ENCODE data around the gene TEX53.

The TEX53 gene

GRCh38 chr9:114657705-114658104 is at the start of gene TEX53:
TSS of gene TEX53 (minus strand) at chr9:114657805. CDS start at chr9:114657774, 31 bp downstream.
- no peak within 1 kb of the TSS for H3K4me3 ChIP-seq (ENCODE audit: low read depth, low read length)
- no peak for DNase-seq (ENCODE audit: low read depth)
- no peak for TF ChIP-seq CTCF (IDR thresholded peaks at IDR 0.05; ENCODE audit: low read depth, low read length, missing control alignments)

GRCh38 chr9:114706711-114707110 is 49.1 kb upstream of the TEX53 start:
- DNase-seq (ENCODE audit: low read depth) = no peak
- TF ChIP-seq CTCF (IDR thresholded peaks at IDR 0.05; ENCODE audit: low read depth, low read length, missing control alignments) = no peak
- H3K4me3 ChIP-seq (ENCODE audit: low read depth, low read length) = no peak overlapping the region

- DNase-seq (ENCODE audit: low read depth) = no peak
- TF ChIP-seq CTCF (IDR thresholded peaks at IDR 0.05; ENCODE audit: low read depth, low read length, missing control alignments) = no peak
Observed at GRCh38 chr9:114701988-114702387, 44.4 kb upstream of the TEX53 start.

GRCh38 chr9:114697951-114698351 is 40.3 kb upstream of the TEX53 start:
- TF ChIP-seq CTCF (IDR thresholded peaks at IDR 0.05; ENCODE audit: low read depth, low read length, missing control alignments) = no peak
- H3K4me3 ChIP-seq (ENCODE audit: low read depth, low read length) = no peak overlapping the region
- DNase-seq (ENCODE audit: low read depth) = no peak

More at GRCh38 chr9:114701988-114702387, 44.4 kb upstream of the TEX53 start:
- no peak overlapping the region for H3K4me3 ChIP-seq (ENCODE audit: low read depth, low read length)

- peak; percentile 65 for DNase-seq (ENCODE audit: low read depth)
- TF ChIP-seq CTCF (IDR thresholded peaks at IDR 0.05; ENCODE audit: low read depth, low read length, missing control alignments) = no peak
- H3K4me3 ChIP-seq (ENCODE audit: low read depth, low read length) = no peak overlapping the region
Observed at GRCh38 chr9:114696814-114697544, 39.4 kb upstream of the TEX53 start.

GRCh38 chr9:114695948-114696347 is 38.3 kb upstream of the TEX53 start:
- no peak for TF ChIP-seq CTCF (IDR thresholded peaks at IDR 0.05; ENCODE audit: low read depth, low read length, missing control alignments)
- DNase-seq (ENCODE audit: low read depth) = no peak
- no peak overlapping the region for H3K4me3 ChIP-seq (ENCODE audit: low read depth, low read length)

GRCh38 chr9:114694719-114695269 is 37.2 kb upstream of the TEX53 start:
- TF ChIP-seq CTCF (IDR thresholded peaks at IDR 0.05; ENCODE audit: low read depth, low read length, missing control alignments) = no peak
- DNase-seq (ENCODE audit: low read depth) = peak; percentile 75
- no peak overlapping the region for H3K4me3 ChIP-seq (ENCODE audit: low read depth, low read length)

Data from GM12864 (cell line).